ENCODE results near the gene ANKRD28. TPM values are rescaled to one million over a fixed set of nuclear protein-coding genes. Genes with fewer than 3 reads are reported as not detected.

ANKRD28 gene
- total and polyA plus RNA-seq, 2 of the 8 experiments (the other 6 are each of a cell fraction or from before 2014, with no cell fraction given) = 39.1 to 61.7 TPM

- TF ChIP-seq, protein P1, sequence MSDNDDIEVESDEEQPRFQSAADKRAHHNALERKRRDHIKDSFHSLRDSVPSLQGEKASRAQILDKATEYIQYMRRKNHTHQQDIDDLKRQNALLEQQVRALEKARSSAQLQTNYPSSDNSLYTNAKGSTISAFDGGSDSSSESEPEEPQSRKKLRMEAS (IDR thresholded peaks at IDR 0.05) = no peak
- no peak for TF ChIP-seq FOSL1 (IDR thresholded peaks at IDR 0.05; ENCODE audit: insufficient read depth, low read depth, low read length)
- TF ChIP-seq MAFK (IDR thresholded peaks at IDR 0.05; ENCODE audit: low read depth, low read length) = no peak
- TF ChIP-seq GTF2F1 (IDR thresholded peaks at IDR 0.05; ENCODE audit: borderline replicate concordance, low read depth, low read length) = no peak
- no peak for TF ChIP-seq POLR2A (IDR thresholded peaks at IDR 0.05; ENCODE audit: control extremely low read depth in 1 of 2, low read depth in 2 of 2, low read length in 2 of 2)
- TF ChIP-seq NANOG (IDR thresholded peaks at IDR 0.05; ENCODE audit: insufficient read depth, low read depth, low read length, poor library complexity, severe bottlenecking) = no peak
- TF ChIP-seq TAF1 (IDR thresholded peaks at IDR 0.05; ENCODE audit: low read depth, low read length) = no peak
- TF ChIP-seq KDM5A (IDR thresholded peaks at IDR 0.05; ENCODE audit: low read length) = no peak
- no peak for TF ChIP-seq SIN3A (conservative IDR thresholded peaks at IDR 0.05 in 1 of 2, IDR thresholded peaks at IDR 0.05 in 1 of 2; ENCODE audit: low read depth in 1 of 2, low read length in 2 of 2)
- TF ChIP-seq, protein P2, sequence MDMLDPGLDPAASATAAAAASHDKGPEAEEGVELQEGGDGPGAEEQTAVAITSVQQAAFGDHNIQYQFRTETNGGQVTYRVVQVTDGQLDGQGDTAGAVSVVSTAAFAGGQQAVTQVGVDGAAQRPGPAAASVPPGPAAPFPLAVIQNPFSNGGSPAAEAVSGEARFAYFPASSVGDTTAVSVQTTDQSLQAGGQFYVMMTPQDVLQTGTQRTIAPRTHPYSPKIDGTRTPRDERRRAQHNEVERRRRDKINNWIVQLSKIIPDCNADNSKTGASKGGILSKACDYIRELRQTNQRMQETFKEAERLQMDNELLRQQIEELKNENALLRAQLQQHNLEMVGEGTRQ (IDR thresholded peaks at IDR 0.05; ENCODE audit: low read length) = no peak
- no peak for TF ChIP-seq SP1 (IDR thresholded peaks at IDR 0.05; ENCODE audit: low read depth, low read length)
- CTCF ChIA-PET (ENCODE audit: partially characterized antibody) = interaction anchor here (1.5 kb wide), 1 partner anchor 14 kb away, joined by 3 read pairs; no protein-coding TSS in a partner anchor
- WGBS, 2 experiments (ENCODE audit: extremely low coverage in 1 of 2, insufficient coverage in 1 of 2, insufficient read length in 1 of 2, insufficient replicate concordance in 2 of 2, low coverage in 1 of 2, low lambda C conversion rate in 2 of 2, missing lambda C conversion rate in 1 of 2) = 97% methylated on average over 3 of the region's 3 CpGs; no CpG with 5 or more reads in 1 of the 2 experiments
Observed at GRCh38 chr3:15750143-15750542, 47.6 kb downstream of the ANKRD28 start.

More at GRCh38 chr3:15750143-15750542, 47.6 kb downstream of the ANKRD28 start:
- H3K9me3 ChIP-seq (ENCODE audit: insufficient read depth in 2 of 2, low read depth in 1 of 2, low read length in 1 of 2) = no peaks in the 10 kb centered on the region
- no peak for DNase-seq (ENCODE audit: low read depth in 1 of 2, low spot score in 2 of 2)
- no peak overlapping the region for H3K27ac ChIP-seq (ENCODE audit: low read depth, low read length)
- no peaks in the 10 kb centered on the region for H4K20me1 ChIP-seq (replicated peaks in 1 of 2; ENCODE audit: control insufficient read depth in 1 of 2, insufficient read depth in 2 of 2, low read length in 2 of 2)
- POLR2A ChIA-PET (ENCODE audit: partially characterized antibody) = no interaction called here
- H3K36me3 ChIP-seq (ENCODE audit: control insufficient read depth in 2 of 4, insufficient read depth in 4 of 4, low read length in 3 of 4) = peaks cover 0 to 26% (median 9%) of the 10 kb centered on the region in 4 experiments; a peak in 6 of 8 replicates
- no peak overlapping the region for H3K14ac ChIP-seq (ENCODE audit: insufficient read length)
- H4K5ac ChIP-seq (ENCODE audit: insufficient read length, low read depth, low read length) = no peak overlapping the region
- H2BK12ac ChIP-seq (ENCODE audit: low read depth, low read length) = no peak overlapping the region
- no peaks in the 10 kb centered on the region for H3K23me2 ChIP-seq (ENCODE audit: low read depth, low read length)
- H2BK5ac ChIP-seq (ENCODE audit: low read depth, low read length) = no peak overlapping the region
- H3K27me3 ChIP-seq (replicated peaks in 1 of 4; ENCODE audit: control insufficient read depth in 3 of 4, extremely low read depth in 1 of 4, insufficient read depth in 3 of 4, low read length in 3 of 4) = no peaks in the 10 kb centered on the region
- no peak overlapping the region for H4K8ac ChIP-seq (ENCODE audit: extremely low read depth, insufficient read depth, low read length)
- H3K4ac ChIP-seq (replicated peaks; ENCODE audit: insufficient read length, low read depth, low read length) = no peak overlapping the region
- no peak overlapping the region for H2BK15ac ChIP-seq (ENCODE audit: low read length)
- H3K56ac ChIP-seq (replicated peaks; ENCODE audit: insufficient read length, low read depth, low read length) = no peak overlapping the region
- no peak overlapping the region for H3K9ac ChIP-seq (replicated peaks in 1 of 4; ENCODE audit: extremely low read depth in 1 of 4, low read depth in 3 of 4, low read length in 3 of 4)
- H3K23ac ChIP-seq (ENCODE audit: insufficient read length) = no peak overlapping the region
- no peak overlapping the region for H2AK5ac ChIP-seq (ENCODE audit: low read depth, low read length)
- H3K79me2 ChIP-seq (ENCODE audit: control insufficient read depth in 1 of 2, insufficient read depth in 2 of 2, low read length in 2 of 2) = peaks cover 0 to 13% of the 10 kb centered on the region in 2 experiments; a peak in 2 of 4 replicates
- no peak overlapping the region for H4K91ac ChIP-seq (replicated peaks; ENCODE audit: insufficient read length, low read length)
- no peak overlapping the region for H3K4me3 ChIP-seq (ENCODE audit: extremely low read depth in 1 of 4, insufficient read depth in 2 of 4, low read depth in 3 of 4, low read length in 4 of 4)
- H3K4me1 ChIP-seq (replicated peaks in 1 of 4; ENCODE audit: control insufficient read depth in 3 of 4, insufficient read depth in 4 of 4, low read length in 3 of 4) = peaks cover 0 to 4% (median under 1%) of the 10 kb centered on the region in 4 experiments; a peak in 2 of 7 replicates
- no peak overlapping the region for H3K4me2 ChIP-seq (ENCODE audit: insufficient read depth in 1 of 2, low read depth in 2 of 2, low read length in 2 of 2)
- no peaks in the 10 kb centered on the region for H3K79me1 ChIP-seq (ENCODE audit: low read depth, low read length)
- H2BK20ac ChIP-seq (ENCODE audit: low read length) = no peak overlapping the region
- no peak overlapping the region for H3K18ac ChIP-seq (ENCODE audit: extremely low read depth, low read length)
- no peak for FAIRE-seq
- no peak overlapping the region for H2BK120ac ChIP-seq (replicated peaks; ENCODE audit: low read depth, low read length)
- H2AFZ ChIP-seq (ENCODE audit: low read length) = no peak overlapping the region
